Measurements from ENCODE around the gene CHCHD1.
A peak's percentile ranks its signal among the peaks of the same experiment; 100 is the strongest.

CHCHD1 gene

DNA sequence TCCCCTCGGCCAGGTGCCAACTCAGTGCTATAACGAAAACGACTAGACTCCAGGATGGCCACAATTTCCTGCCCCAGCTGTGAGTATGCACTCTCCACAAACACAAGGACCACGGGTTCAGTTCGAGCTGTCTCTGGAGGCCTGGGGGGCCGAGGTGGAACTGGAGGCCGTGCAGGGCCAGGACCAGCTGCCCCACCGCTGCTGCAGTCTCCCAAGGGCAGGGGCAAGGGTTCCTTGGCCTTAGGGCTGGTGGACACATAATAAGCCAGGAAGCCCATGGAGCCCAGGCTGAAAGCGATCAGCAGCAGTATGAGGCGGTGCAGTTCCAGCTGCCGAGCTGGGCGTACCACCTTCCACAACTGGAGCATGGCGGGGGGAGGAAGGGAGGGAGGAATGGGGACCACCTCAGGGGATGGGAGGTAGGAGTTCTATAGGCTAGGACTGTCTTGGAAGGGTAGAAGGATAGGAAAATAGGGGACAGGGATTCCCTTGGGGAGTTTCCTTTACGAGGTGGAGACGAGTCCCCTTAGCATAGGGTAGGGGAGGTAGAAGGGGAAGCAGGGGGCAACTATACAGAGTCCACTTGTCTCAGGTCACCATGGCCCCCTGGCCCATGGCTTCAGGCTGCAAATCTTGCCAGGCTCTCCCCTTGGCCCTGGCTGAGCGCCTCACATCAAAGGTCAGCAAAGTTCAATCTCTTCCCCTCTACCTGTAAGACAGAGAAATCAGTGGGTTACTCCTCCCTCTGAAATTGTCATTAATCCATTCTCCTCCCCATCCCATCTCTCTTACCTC is 26.4 kb downstream of the CHCHD1 start:
- H2AK5ac ChIP-seq (ENCODE audit: low read depth, low read length): no peak overlapping the region
- no peak for DNase-seq (ENCODE audit: low spot score)
- H3K4me1 ChIP-seq (ENCODE audit: control insufficient read depth in 2 of 2, insufficient read depth in 1 of 2, low read depth in 1 of 2, low read length in 2 of 2): peaks cover 0 to 6% of the 10 kb centered on the region in 2 donors
- no peak overlapping the region for H2BK120ac ChIP-seq (ENCODE audit: low read depth, low read length)
- no peaks in the 10 kb centered on the region for H3K27me3 ChIP-seq (ENCODE audit: control insufficient read depth in 3 of 3, insufficient read depth in 3 of 3, low read depth in 1 of 3, low read length in 3 of 3)
- H3K4me3 ChIP-seq (ENCODE audit: low read length in 2 of 2): peak overlapping the region in 1 of 2 donors; percentile 16
- H3K9ac ChIP-seq (ENCODE audit: low read depth, low read length, poor library complexity): peak overlapping the region; percentile 2
- no peak overlapping the region for H3K4ac ChIP-seq (ENCODE audit: low read length)
- H3K14ac ChIP-seq (ENCODE audit: low read length): no peak overlapping the region
- no peaks in the 10 kb centered on the region for H3K79me1 ChIP-seq (ENCODE audit: low read depth, low read length)
- H2BK12ac ChIP-seq (ENCODE audit: low read length): no peak overlapping the region
- no CpG with 5 or more reads among the region's 16 CpGs for WGBS, 2 donors (ENCODE audit: extremely low coverage in 2 of 2, insufficient read length in 2 of 2, insufficient replicate concordance in 1 of 2)
- H4K8ac ChIP-seq (ENCODE audit: low read depth, low read length): no peak overlapping the region
- H3K27ac ChIP-seq (replicated peaks; ENCODE audit: low read length): no peak overlapping the region
- peak overlapping the region; percentile 34 for H3K23ac ChIP-seq (ENCODE audit: low read depth, low read length, poor library complexity)
- H3K4me2 ChIP-seq (ENCODE audit: insufficient read depth, low read length, poor library complexity, severe bottlenecking): no peak overlapping the region
- H3K9me3 ChIP-seq (replicated peaks in 1 of 2; ENCODE audit: control insufficient read depth in 2 of 2, insufficient read depth in 1 of 2, low read depth in 1 of 2, low read length in 2 of 2): no peaks in the 10 kb centered on the region
- H2AFZ ChIP-seq (ENCODE audit: low read length): no peak overlapping the region
- H2BK5ac ChIP-seq (ENCODE audit: low read length): no peak overlapping the region
- H2BK15ac ChIP-seq (ENCODE audit: low read length): no peak overlapping the region
- H3K36me3 ChIP-seq (replicated peaks in 1 of 2; ENCODE audit: control insufficient read depth in 2 of 2, insufficient read depth in 2 of 2, low read length in 2 of 2): peaks cover 27 to 64% of the 10 kb centered on the region in 2 donors
- H4K91ac ChIP-seq (ENCODE audit: low read depth, low read length, poor library complexity): no peak overlapping the region
- no peak overlapping the region for H3K18ac ChIP-seq (ENCODE audit: low read length)

DNA sequence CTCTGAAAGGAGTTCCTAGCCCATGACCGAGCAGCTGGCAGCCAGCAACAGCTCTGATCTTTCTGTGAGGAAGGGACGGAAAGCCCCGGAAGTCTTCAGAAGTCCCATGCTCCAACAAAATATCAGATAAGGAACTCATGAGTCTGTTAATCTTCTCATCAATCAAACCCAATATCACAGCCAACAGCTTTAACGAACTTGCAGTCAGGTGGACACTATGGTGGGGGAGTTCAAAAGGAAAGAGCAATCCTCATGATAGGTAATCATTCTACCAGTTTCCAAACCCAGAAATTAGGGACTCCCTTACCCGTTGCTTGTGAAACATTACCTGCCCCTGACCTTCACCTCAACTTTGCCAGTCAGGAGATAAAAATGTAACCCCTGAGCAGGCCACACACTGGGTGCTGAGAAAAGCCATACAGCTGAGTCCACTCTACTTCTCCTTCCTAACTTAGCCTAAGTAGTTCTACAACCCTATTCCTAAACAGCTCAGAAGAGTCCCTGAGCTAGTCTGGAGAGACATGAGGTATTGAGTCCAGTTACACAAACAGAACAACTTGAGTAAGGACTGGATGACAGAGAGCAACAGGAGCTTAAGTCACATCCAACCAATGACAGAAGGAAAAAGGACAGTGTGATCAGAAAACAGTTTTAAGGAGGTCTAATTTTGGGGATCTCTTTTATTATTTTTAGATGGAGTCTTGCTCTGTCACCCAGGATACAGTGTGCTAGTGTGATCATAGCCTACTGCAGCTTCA is 27.4 kb downstream of the CHCHD1 start:
- Histone ChIP-seq H3K9me3 (replicated peaks in 1 of 2; ENCODE audit: control insufficient read depth in 2 of 2, insufficient read depth in 1 of 2, low read depth in 1 of 2, low read length in 2 of 2) (no peaks in the 10 kb centered on the region), H4K8ac (ENCODE audit: low read depth, low read length) (no peak overlapping the region), H3K18ac (ENCODE audit: low read length) (no peak overlapping the region), H3K4me2 (ENCODE audit: insufficient read depth, low read length, poor library complexity, severe bottlenecking) (no peak overlapping the region), H2BK5ac (ENCODE audit: low read length) (no peak overlapping the region), H4K91ac (ENCODE audit: low read depth, low read length, poor library complexity) (no peak overlapping the region), H2BK120ac (ENCODE audit: low read depth, low read length) (no peak overlapping the region), H3K36me3 (replicated peaks in 1 of 2; ENCODE audit: control insufficient read depth in 2 of 2, insufficient read depth in 2 of 2, low read length in 2 of 2) (peaks cover 25 to 59% of the 10 kb centered on the region in 2 donors), H3K4me1 (ENCODE audit: control insufficient read depth in 2 of 2, insufficient read depth in 1 of 2, low read depth in 1 of 2, low read length in 2 of 2) (peaks cover 0 to 6% of the 10 kb centered on the region in 2 donors), H3K27ac (replicated peaks; ENCODE audit: low read length) (no peak overlapping the region), H3K4me3 (ENCODE audit: low read length in 2 of 2) (no peak overlapping the region), H2AFZ (ENCODE audit: low read length) (no peak overlapping the region), H3K27me3 (ENCODE audit: control insufficient read depth in 3 of 3, insufficient read depth in 3 of 3, low read depth in 1 of 3, low read length in 3 of 3) (no peaks in the 10 kb centered on the region), H2BK12ac (ENCODE audit: low read length) (no peak overlapping the region), H3K23ac (ENCODE audit: low read depth, low read length, poor library complexity) (no peak overlapping the region), H2AK5ac (ENCODE audit: low read depth, low read length) (no peak overlapping the region), H3K14ac (ENCODE audit: low read length) (no peak overlapping the region), H2BK15ac (ENCODE audit: low read length) (no peak overlapping the region), H3K9ac (ENCODE audit: low read depth, low read length, poor library complexity) (no peak overlapping the region), H3K4ac (ENCODE audit: low read length) (no peak overlapping the region), H3K79me1 (ENCODE audit: low read depth, low read length) (no peaks in the 10 kb centered on the region)
- DNase-seq (ENCODE audit: low spot score): no peak
- no CpG with 5 or more reads among the region's 5 CpGs for WGBS, 2 donors (ENCODE audit: extremely low coverage in 2 of 2, insufficient read length in 2 of 2, insufficient replicate concordance in 1 of 2)

DNA sequence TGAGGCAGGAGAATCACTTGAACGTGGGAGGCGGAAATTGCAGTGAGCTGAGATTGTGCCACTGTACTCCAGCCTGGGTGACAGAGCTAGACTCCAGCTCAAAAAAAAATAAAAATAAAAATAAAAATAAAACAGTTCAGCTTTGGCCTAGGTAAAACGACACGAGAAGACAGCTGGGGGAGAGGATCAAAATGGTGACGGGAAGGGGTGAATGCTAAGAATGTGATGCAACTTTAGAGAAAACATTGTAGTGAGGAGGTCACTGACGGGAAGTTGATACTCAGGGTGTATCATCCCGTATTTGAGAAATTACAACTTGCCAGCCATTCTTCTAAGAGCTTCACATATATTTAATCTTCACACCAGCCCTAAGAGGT is 28.5 kb downstream of the CHCHD1 start:
- Histone ChIP-seq H3K9ac (ENCODE audit: low read depth, low read length, poor library complexity) (no peak overlapping the region), H3K4me3 (ENCODE audit: low read length in 2 of 2) (peak overlapping the region in 1 of 2 donors; percentile 87), H3K27ac (replicated peaks; ENCODE audit: low read length) (no peak overlapping the region), H3K36me3 (replicated peaks in 1 of 2; ENCODE audit: control insufficient read depth in 2 of 2, insufficient read depth in 2 of 2, low read length in 2 of 2) (peaks cover 27 to 59% of the 10 kb centered on the region in 2 donors), H3K79me1 (ENCODE audit: low read depth, low read length) (no peaks in the 10 kb centered on the region), H3K14ac (ENCODE audit: low read length) (no peak overlapping the region), H2AK5ac (ENCODE audit: low read depth, low read length) (no peak overlapping the region), H3K4ac (ENCODE audit: low read length) (no peak overlapping the region), H3K9me3 (replicated peaks in 1 of 2; ENCODE audit: control insufficient read depth in 2 of 2, insufficient read depth in 1 of 2, low read depth in 1 of 2, low read length in 2 of 2) (no peaks in the 10 kb centered on the region), H3K23ac (ENCODE audit: low read depth, low read length, poor library complexity) (no peak overlapping the region), H3K4me2 (ENCODE audit: insufficient read depth, low read length, poor library complexity, severe bottlenecking) (peak overlapping the region; percentile 84), H3K18ac (ENCODE audit: low read length) (no peak overlapping the region), H2BK5ac (ENCODE audit: low read length) (no peak overlapping the region), H3K4me1 (ENCODE audit: control insufficient read depth in 2 of 2, insufficient read depth in 1 of 2, low read depth in 1 of 2, low read length in 2 of 2) (peaks cover 0 to 6% of the 10 kb centered on the region in 2 donors), H2BK12ac (ENCODE audit: low read length) (no peak overlapping the region), H4K8ac (ENCODE audit: low read depth, low read length) (no peak overlapping the region), H4K91ac (ENCODE audit: low read depth, low read length, poor library complexity) (no peak overlapping the region), H2BK15ac (ENCODE audit: low read length) (no peak overlapping the region), H2BK120ac (ENCODE audit: low read depth, low read length) (no peak overlapping the region), H3K27me3 (ENCODE audit: control insufficient read depth in 3 of 3, insufficient read depth in 3 of 3, low read depth in 1 of 3, low read length in 3 of 3) (no peaks in the 10 kb centered on the region), H2AFZ (ENCODE audit: low read length) (peak overlapping the region; percentile 95)
- no CpG with 5 or more reads among the region's 7 CpGs for WGBS, 2 donors (ENCODE audit: extremely low coverage in 2 of 2, insufficient read length in 2 of 2, insufficient replicate concordance in 1 of 2)
- DNase-seq (ENCODE audit: low spot score): no peak

Measured in neuronal stem cell (in vitro differentiated cells).